PC-3 (cell line): ENCODE measurements around the gene FRAT1. TPM values are rescaled to one million over a fixed set of nuclear protein-coding genes. Genes with fewer than 3 reads are reported as not detected.
A peak's percentile ranks its signal among the peaks of the same experiment; 100 is the strongest.

ENCODE experiments used
- ATAC-seq: fragments of 200-7000 bp; cut with Tn5 transposase; 2 replicates; pipeline ENCODE4 v1.9.1; 2020; ENCODE audit warnings: mild to moderate bottlenecking, moderate library complexity
- BruUV-seq: library from RNA; stranded (reverse); fragments of 400-500 nt; replicated peaks from 2 replicates; lab custom pipeline; 2021; lab: Mats Ljungman, UMichigan
- CTCF ChIA-PET: fragments of 300-600 bp; sonication (Branson Sonifier 250); formaldehyde crosslinking; loops from one replicate; lab custom pipeline; 2022; ENCODE audit warnings: antibody characterized with exemption; lab: Charles Lee
- POLR2A ChIA-PET: fragments of 300-600 bp; sonication (Branson Sonifier 250); formaldehyde crosslinking; loops from one replicate; lab custom pipeline; 2022; ENCODE audit warnings: antibody characterized with exemption; ENCODE audit not compliant: unreplicated experiment; lab: Charles Lee
- DNase-seq: peaks from one replicate; pipeline ENCODE4 v3.0.0-alpha.2; 2015
- H2AFZ ChIP-seq: fragments of 300-600 bp; sonication (generic); 2 replicates; pipeline ENCODE4 v1.6.0; 2016; ENCODE audit warnings: antibody characterized with exemption, low read length
- H3F3A ChIP-seq: fragments of 300-600 bp; sonication (generic); one replicate; pipeline ENCODE4 v1.6.0; 2017; ENCODE audit warnings: antibody characterized with exemption, low read length, control low read depth, mild to moderate bottlenecking; ENCODE audit not compliant: unreplicated experiment
- H3K27ac ChIP-seq: fragments of 300-600 bp; sonication (generic); 2 replicates; pipeline ENCODE4 v1.5.1; 2016; ENCODE audit warnings: mild to moderate bottlenecking, low read length
- H3K27me3 ChIP-seq: fragments of 300-600 bp; sonication (generic); 2 replicates; pipeline ENCODE4 v1.6.1; 2016; ENCODE audit warnings: low read length, mixed read lengths
- H3K36me3 ChIP-seq: fragments of 300-600 bp; sonication (generic); 2 replicates; pipeline ENCODE4 v1.6.1; 2016; ENCODE audit warnings: low read depth, mixed run types, low read length, mixed read lengths
- H3K4me1 ChIP-seq: fragments of 300-600 bp; sonication (generic); 2 replicates; pipeline ENCODE4 v1.5.1; 2016; ENCODE audit warnings: low read length; ENCODE audit not compliant: insufficient read depth
- H3K4me2 ChIP-seq: fragments of 300-600 bp; sonication (generic); 2 replicates; pipeline ENCODE4 v1.6.0; 2016; ENCODE audit warnings: low read length
- H3K4me3 ChIP-seq: fragments of 300-600 bp; sonication (generic); 2 replicates; pipeline ENCODE4 v1.5.1; 2016; ENCODE audit warnings: mild to moderate bottlenecking, low read length, mixed read lengths
- H3K79me2 ChIP-seq: fragments of 300-600 bp; sonication (generic); 2 replicates; pipeline ENCODE4 v1.6.1; 2017; ENCODE audit warnings: low read length, mixed read lengths
- H3K9ac ChIP-seq: fragments of 300-600 bp; sonication (generic); 2 replicates; pipeline ENCODE4 v1.6.0; 2016; ENCODE audit warnings: mild to moderate bottlenecking, low read length
- H3K9me2 ChIP-seq: fragments of 300-600 bp; sonication (generic); replicated peaks from 2 replicates; pipeline ENCODE4 v1.6.1; 2016; ENCODE audit warnings: mixed run types, low read length, mixed read lengths
- H3K9me3 ChIP-seq: fragments of 300-600 bp; sonication (generic); 2 replicates; pipeline ENCODE4 v1.6.1; 2016; ENCODE audit warnings: low read length, mixed read lengths
- H4K20me1 ChIP-seq: fragments of 300-600 bp; sonication (generic); 2 replicates; pipeline ENCODE4 v1.6.1; 2016; ENCODE audit warnings: low read length, mixed read lengths
- EZH2 ChIP-seq: fragments of 300-600 bp; sonication (generic); IDR thresholded peaks from one replicate; pipeline ENCODE4 v1.6.1; 2017; ENCODE audit warnings: antibody characterized with exemption, mild to moderate bottlenecking, low read length; ENCODE audit not compliant: unreplicated experiment
- EZH2phosphoT487 ChIP-seq: fragments of 300-600 bp; sonication (generic); IDR thresholded peaks from 2 replicates; pipeline ENCODE4 v1.6.1; 2018; ENCODE audit warnings: mild to moderate bottlenecking, antibody characterized with exemption, low read length, borderline replicate concordance
- intact Hi-C: fragments of 100-400 bp; cut with micrococcal nuclease; formaldehyde crosslinking; loops from 2 replicates; pipeline ENCODE4 v1.9.0; 2023
- total RNA-seq: library from RNA; depleted of rRNA; stranded (reverse); fragments of >200 nt; gene quantifications from 2 replicates; pipeline ENCODE4 v1.2.3, GENCODE V29; 2014
- TF ChIP-seq, protein P1 (sequence below): fragments of 300-600 bp; sonication (generic); conservative IDR thresholded peaks from 2 replicates; pipeline ENCODE4 v1.5.1; 2017; ENCODE audit warnings: antibody characterized with exemption, low read depth, mild to moderate bottlenecking, low read length

The FRAT1 gene
- total RNA-seq, 1 experiment from 2014 or later, result 4.1 TPM

DNA sequence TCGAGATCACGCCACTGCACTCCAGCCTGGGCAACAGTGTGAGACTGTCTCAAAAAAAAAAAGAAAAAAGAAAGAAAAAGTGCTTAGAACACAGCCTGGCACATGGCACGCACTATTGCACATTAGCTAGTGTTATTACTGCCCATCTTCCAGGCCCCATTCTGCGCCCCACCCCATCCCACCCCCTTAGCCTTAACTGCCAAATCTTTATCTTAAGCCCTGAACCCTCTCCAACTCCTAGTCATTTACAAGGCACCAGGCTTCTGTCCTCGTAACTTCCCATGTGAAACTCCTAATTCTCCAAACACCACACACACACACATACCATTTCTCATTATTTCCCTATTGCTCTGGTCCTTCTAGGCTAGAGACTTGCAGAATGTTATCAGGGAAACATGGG, 10.7 kb downstream of the FRAT1 start:
- H3K4me1 ChIP-seq, result peaks cover 26% of the 10 kb centered on the region
- ChIA-PET POLR2A (no interaction called here), CTCF (no interaction called here)

DNA sequence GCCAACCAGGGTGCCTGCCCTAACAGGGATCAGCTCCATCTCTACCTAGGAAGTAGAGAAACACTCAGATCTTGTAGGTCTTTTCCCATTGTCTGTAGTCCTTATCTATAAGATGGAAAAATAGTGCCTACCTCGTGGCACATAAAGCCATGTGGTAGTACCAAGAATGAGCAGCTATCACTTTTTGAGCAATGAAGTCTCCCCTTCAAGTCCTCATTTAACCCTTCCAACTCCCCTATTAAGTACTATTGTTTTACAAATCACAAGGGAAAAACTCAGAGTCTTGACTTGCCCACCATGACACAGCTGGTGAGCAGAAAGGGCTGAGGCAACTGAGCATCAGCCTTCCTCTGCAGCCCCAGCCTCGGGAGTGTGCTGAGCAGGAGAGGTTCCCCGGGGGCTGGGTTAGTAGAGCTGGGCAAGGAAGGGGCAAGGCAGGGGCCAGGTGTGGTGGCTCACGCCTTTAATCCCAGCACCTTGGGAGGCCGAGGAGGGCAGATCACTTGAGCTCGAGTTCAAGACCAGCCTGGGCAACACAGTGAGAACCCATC, 12.2 kb downstream of the FRAT1 start:
- Histone ChIP-seq H4K20me1 (0 out of 2 replicates have a peak, but pooled peaks cover 6% of the 10 kb centered on the region), H3K4me2 (peak overlapping the region; percentile 99), H3K9me3 (no peaks in the 10 kb centered on the region), H3K27me3 (no peaks in the 10 kb centered on the region), H3K4me3 (no peak overlapping the region), H3F3A (no peaks in the 10 kb centered on the region), H3K79me2 (peaks cover 44% of the 10 kb centered on the region), H3K36me3 (no peaks in the 10 kb centered on the region), H2AFZ (no peak overlapping the region), H3K4me1 (peaks cover 30% of the 10 kb centered on the region), H3K9ac (no peak overlapping the region), H3K27ac (no peak overlapping the region), H3K9me2 (no peaks in the 10 kb centered on the region)
- BruUV-seq, result no TSS peak
- ChIA-PET CTCF (no interaction called here), POLR2A (no interaction called here)
- DNase-seq (no peak), ATAC-seq (no peak)
- intact Hi-C loops, result loop anchor here (5.0 kb wide), 1 partner anchor 116 kb away; the partner anchor contains the start of genes EXOSC1 and ZDHHC16
- TF ChIP-seq EZH2 (no peak), EZH2phosphoT487 (no peak)
- TF ChIP-seq, protein P1, sequence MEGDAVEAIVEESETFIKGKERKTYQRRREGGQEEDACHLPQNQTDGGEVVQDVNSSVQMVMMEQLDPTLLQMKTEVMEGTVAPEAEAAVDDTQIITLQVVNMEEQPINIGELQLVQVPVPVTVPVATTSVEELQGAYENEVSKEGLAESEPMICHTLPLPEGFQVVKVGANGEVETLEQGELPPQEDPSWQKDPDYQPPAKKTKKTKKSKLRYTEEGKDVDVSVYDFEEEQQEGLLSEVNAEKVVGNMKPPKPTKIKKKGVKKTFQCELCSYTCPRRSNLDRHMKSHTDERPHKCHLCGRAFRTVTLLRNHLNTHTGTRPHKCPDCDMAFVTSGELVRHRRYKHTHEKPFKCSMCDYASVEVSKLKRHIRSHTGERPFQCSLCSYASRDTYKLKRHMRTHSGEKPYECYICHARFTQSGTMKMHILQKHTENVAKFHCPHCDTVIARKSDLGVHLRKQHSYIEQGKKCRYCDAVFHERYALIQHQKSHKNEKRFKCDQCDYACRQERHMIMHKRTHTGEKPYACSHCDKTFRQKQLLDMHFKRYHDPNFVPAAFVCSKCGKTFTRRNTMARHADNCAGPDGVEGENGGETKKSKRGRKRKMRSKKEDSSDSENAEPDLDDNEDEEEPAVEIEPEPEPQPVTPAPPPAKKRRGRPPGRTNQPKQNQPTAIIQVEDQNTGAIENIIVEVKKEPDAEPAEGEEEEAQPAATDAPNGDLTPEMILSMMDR, result no peak

More for the DNA sequence above, 10.7 kb downstream of the FRAT1 start:
- Histone ChIP-seq H3K4me3 (no peak overlapping the region), H3K9me2 (no peaks in the 10 kb centered on the region), H4K20me1 (0 out of 2 replicates have a peak, but pooled peaks cover 6% of the 10 kb centered on the region), H3K27me3 (no peaks in the 10 kb centered on the region), H3F3A (no peaks in the 10 kb centered on the region), H3K9me3 (no peaks in the 10 kb centered on the region), H3K79me2 (peaks cover 44% of the 10 kb centered on the region), H3K27ac (no peak overlapping the region), H3K9ac (no peak overlapping the region), H3K4me2 (no peak overlapping the region), H2AFZ (no peak overlapping the region), H3K36me3 (no peaks in the 10 kb centered on the region)
- TF ChIP-seq, protein P1, result no peak
- TF ChIP-seq EZH2, result no peak
- TF ChIP-seq EZH2phosphoT487, result no peak
- no TSS peak for BruUV-seq
- intact Hi-C loops, result loop anchor here (5.0 kb wide), 1 partner anchor 118 kb away; the partner anchor contains the start of genes EXOSC1 and ZDHHC16
- ATAC-seq (no peak), DNase-seq (no peak)
